OCI-LY3 (cell line): ENCODE data around the gene SF3B5.
"Not testable (repeated sequence)": the region's sequence is repeated elsewhere in the genome, so short reads cannot be mapped to it uniquely, and the experiment has no call there.

Experiments used
- H2AFZ ChIP-seq: fragments of 200-600, 300-600 bp; shearing (Covaris generic); 2 replicates; pipeline ENCODE4 v1.6.0; 2014; ENCODE audit warnings: antibody characterized with exemption, low read depth, low read length
- H3K27ac ChIP-seq: fragments of 200-600, 300-600 bp; sonication (generic); 2 replicates; pipeline ENCODE4 v1.5.1; 2014; ENCODE audit warnings: mild to moderate bottlenecking, low read length, moderate library complexity, mixed read lengths
- H3K27me3 ChIP-seq: fragments of 200-600, 300-600 bp; sonication (generic); 2 replicates; pipeline ENCODE4 v1.6.1; 2014; ENCODE audit warnings: low read depth, low read length, mixed read lengths
- H3K36me3 ChIP-seq: fragments of 200-600, 300-600 bp; sonication (generic); replicated peaks from 2 replicates; pipeline ENCODE3; 2014; ENCODE audit warnings: low read depth, low read length, mixed read lengths
- H3K4me1 ChIP-seq: fragments of 300-600, 200-600 bp; sonication (generic); 2 replicates; pipeline ENCODE4 v1.6.1; 2014; ENCODE audit warnings: low read length, mixed read lengths
- H3K4me2 ChIP-seq: fragments of 200-600, 300-600 bp; sonication (generic); 2 replicates; pipeline ENCODE4 v1.6.1; 2014; ENCODE audit warnings: low read length, mixed read lengths
- H3K4me3 ChIP-seq: fragments of 300-600, 200-600 bp; sonication (generic); 2 replicates; pipeline ENCODE4 v1.5.1; 2014; ENCODE audit warnings: antibody characterized with exemption, mild to moderate bottlenecking, low read length, moderate library complexity
- H3K79me2 ChIP-seq: fragments of 300-600, 200-600 bp; shearing (Covaris generic); 2 replicates; pipeline ENCODE4 v1.6.1; 2014; ENCODE audit warnings: mild to moderate bottlenecking, low read length, mixed read lengths
- H3K9ac ChIP-seq: fragments of 300-600, 200-600 bp; shearing (Covaris generic); 2 replicates; pipeline ENCODE4 v1.6.0; 2014; ENCODE audit warnings: mild to moderate bottlenecking, low read length, moderate library complexity
- H3K9me3 ChIP-seq: fragments of 200-600, 300-600 bp; shearing (Covaris generic); 2 replicates; pipeline ENCODE4 v1.6.1; 2014; ENCODE audit warnings: low read length, mixed read lengths; ENCODE audit not compliant: insufficient read depth
- H4K20me1 ChIP-seq: fragments of 200-600, 300-600 bp; sonication (generic); 2 replicates; pipeline ENCODE4 v1.6.1; 2016; ENCODE audit warnings: low read length, mixed read lengths; ENCODE audit not compliant: insufficient read depth
- CTCF ChIP-seq: fragments of 200-600, 300-600 bp; sonication (generic); IDR thresholded peaks from 2 replicates; pipeline ENCODE4 v1.5.1; 2014; ENCODE audit warnings: antibody characterized with exemption, low read length, low read depth
- EZH2phosphoT487 ChIP-seq: fragments of 200-600 bp; shearing (Covaris generic); IDR thresholded peaks from 2 replicates; pipeline ENCODE4 v1.6.1; 2018; ENCODE audit warnings: antibody characterized with exemption, mixed run types, low read depth

SF3B5 gene

GRCh38 chr6:144047688-144048087 lies 47.7 kb downstream of the SF3B5 start:
- H4K20me1 ChIP-seq: no peaks in the 10 kb centered on the region
- no peaks in the 10 kb centered on the region for H3K36me3 ChIP-seq
- H3K9ac ChIP-seq: no peak overlapping the region
- no peaks in the 10 kb centered on the region for H3K27me3 ChIP-seq
- no peak overlapping the region for H3K27ac ChIP-seq
- no peaks in the 10 kb centered on the region for H3K79me2 ChIP-seq
- no peak overlapping the region for H3K4me3 ChIP-seq
- TF ChIP-seq EZH2phosphoT487 (no peak), CTCF (no peak)
- no peak overlapping the region for H2AFZ ChIP-seq
- H3K9me3 ChIP-seq: no peaks in the 10 kb centered on the region
- H3K4me1 ChIP-seq: no peaks in the 10 kb centered on the region
- H3K4me2 ChIP-seq: no peak overlapping the region

- not testable (repeated sequence) for H3K27me3 ChIP-seq, H3K9ac ChIP-seq, H3K36me3 ChIP-seq, H4K20me1 ChIP-seq, H3K4me3 ChIP-seq, H3K79me2 ChIP-seq, H3K9me3 ChIP-seq, H3K4me2 ChIP-seq, H3K4me1 ChIP-seq, H3K27ac ChIP-seq, H2AFZ ChIP-seq
These were observed 48.7 kb downstream of the SF3B5 start for GRCh38 chr6:144046672-144047071.

- H3K79me2 ChIP-seq, H3K9ac ChIP-seq, H3K4me1 ChIP-seq, H3K36me3 ChIP-seq, H3K27ac ChIP-seq, H3K4me2 ChIP-seq, H4K20me1 ChIP-seq, H3K4me3 ChIP-seq, H3K27me3 ChIP-seq, H2AFZ ChIP-seq, H3K9me3 ChIP-seq: not testable (repeated sequence)
These were observed 50.4 kb downstream of the SF3B5 start for GRCh38 chr6:144044989-144045388.
